Stimulated activated naive B cell treated with anti-CD40 and anti-IgM and Interleukin-4, amounts not matched to agents 10 μg/mL and 1 μg/mL and 100 μg/mL, for 72 hours (primary cell): Measurements from ENCODE around the gene MAP1LC3A.
A peak's percentile ranks its signal among the peaks of the same experiment; 100 is the strongest.

Experiments
- ATAC-seq, 2 donors: fragments of 150-1000 bp; cut with Tn5 transposase; replicated peaks; 2 replicates each; pipeline ENCODE4 v1.10.0; 2021; ENCODE audit warnings: moderate library complexity in 1 of 2
- DNase-seq: peaks from one replicate; pipeline ENCODE4 v3.0.0; 2021
- H3K27ac Mint-ChIP-seq: one replicate; pipeline ENCODE4 v1.8.0; 2022; ENCODE audit warnings: mild to moderate bottlenecking, mixed read lengths
- H3K27me3 Mint-ChIP-seq, 2 donors: one replicate each; pipeline ENCODE4 v1.8.0; 2022; ENCODE audit warnings: mixed read lengths in 2 of 2
- H3K36me3 Mint-ChIP-seq, 2 donors: one replicate each; pipeline ENCODE4 v1.8.0; 2022; ENCODE audit warnings: mixed read lengths in 2 of 2, mild to moderate bottlenecking in 1 of 2
- H3K4me1 Mint-ChIP-seq, 2 donors: one replicate each; pipeline ENCODE4 v1.8.0; 2022; ENCODE audit warnings: mixed read lengths in 2 of 2, mild to moderate bottlenecking in 1 of 2
- H3K4me3 Mint-ChIP-seq, 2 donors: one replicate each; pipeline ENCODE4 v1.8.0; 2022; ENCODE audit warnings: mild to moderate bottlenecking in 2 of 2, mixed read lengths in 2 of 2, moderate library complexity in 1 of 2
- H3K9me3 Mint-ChIP-seq, 2 donors: one replicate each; pipeline ENCODE4 v1.8.0; 2022; ENCODE audit warnings: mixed read lengths in 2 of 2, mild to moderate bottlenecking in 1 of 2

The MAP1LC3A gene

GRCh38 chr20:34567892-34568865, 9.7 kb downstream of the MAP1LC3A start:
- Mint-ChIP-seq H3K27ac (peak overlapping the region; percentile 51), H3K4me1 (peaks cover 11 to 18% of the 10 kb centered on the region in 2 donors), H3K27me3 (no peaks in the 10 kb centered on the region), H3K36me3 (peaks cover 30 to 40% of the 10 kb centered on the region in 2 donors), H3K9me3 (no peaks in the 10 kb centered on the region), H3K4me3 (no peak overlapping the region)
- ATAC-seq: no peak
- no peak for DNase-seq

- Mint-ChIP-seq H3K27me3 (no peaks in the 10 kb centered on the region), H3K4me3 (no peak overlapping the region), H3K27ac (no peak overlapping the region), H3K4me1 (peaks cover 11 to 16% of the 10 kb centered on the region in 2 donors), H3K36me3 (peaks cover 35 to 50% of the 10 kb centered on the region in 2 donors), H3K9me3 (no peaks in the 10 kb centered on the region)
- DNase-seq (no peak), ATAC-seq (no peak)
Observed at GRCh38 chr20:34569598-34569997, 11.1 kb downstream of the MAP1LC3A start.

- no peak for ATAC-seq
- no peak for DNase-seq
- H3K27me3 Mint-ChIP-seq: no peaks in the 10 kb centered on the region
- no peaks in the 10 kb centered on the region for H3K9me3 Mint-ChIP-seq
- H3K27ac Mint-ChIP-seq: no peak overlapping the region
- no peak overlapping the region for H3K4me3 Mint-ChIP-seq
- H3K36me3 Mint-ChIP-seq: peaks cover 34 to 56% of the 10 kb centered on the region in 2 donors
- peaks cover 9 to 11% of the 10 kb centered on the region in 2 donors for H3K4me1 Mint-ChIP-seq
Observed at GRCh38 chr20:34570859-34571306, 12.4 kb downstream of the MAP1LC3A start.

GRCh38 chr20:34571753-34572152, 13.2 kb downstream of the MAP1LC3A start:
- Mint-ChIP-seq H3K36me3 (peaks cover 32 to 50% of the 10 kb centered on the region in 2 donors), H3K27ac (no peak overlapping the region), H3K4me1 (peaks cover 7 to 11% of the 10 kb centered on the region in 2 donors), H3K4me3 (no peak overlapping the region), H3K9me3 (no peaks in the 10 kb centered on the region), H3K27me3 (no peaks in the 10 kb centered on the region)
- ATAC-seq: no peak
- DNase-seq: no peak

GRCh38 chr20:34573541-34574300, 15.2 kb downstream of the MAP1LC3A start:
- H3K9me3 Mint-ChIP-seq: no peaks in the 10 kb centered on the region
- no peaks in the 10 kb centered on the region for H3K27me3 Mint-ChIP-seq
- peaks cover 7 to 11% of the 10 kb centered on the region in 2 donors for H3K4me1 Mint-ChIP-seq
- DNase-seq (no peak), ATAC-seq (no peak)
- H3K36me3 Mint-ChIP-seq: peaks cover 20 to 35% of the 10 kb centered on the region in 2 donors
- no peak overlapping the region for H3K4me3 Mint-ChIP-seq
- no peak overlapping the region for H3K27ac Mint-ChIP-seq

- Mint-ChIP-seq H3K4me3 (no peak overlapping the region), H3K27me3 (no peaks in the 10 kb centered on the region), H3K36me3 (peaks cover 19 to 36% of the 10 kb centered on the region in 2 donors), H3K27ac (no peak overlapping the region), H3K4me1 (peaks cover 7 to 11% of the 10 kb centered on the region in 2 donors), H3K9me3 (no peaks in the 10 kb centered on the region)
- ATAC-seq (no peak), DNase-seq (no peak)
Observed at GRCh38 chr20:34574426-34574825, 15.9 kb downstream of the MAP1LC3A start.

GRCh38 chr20:34574861-34575260, 16.3 kb downstream of the MAP1LC3A start:
- no peak overlapping the region for H3K4me3 Mint-ChIP-seq
- H3K27me3 Mint-ChIP-seq: no peaks in the 10 kb centered on the region
- H3K36me3 Mint-ChIP-seq: peaks cover 21 to 41% of the 10 kb centered on the region in 2 donors
- no peak for ATAC-seq
- peaks cover 10 to 14% of the 10 kb centered on the region in 2 donors for H3K4me1 Mint-ChIP-seq
- H3K27ac Mint-ChIP-seq: no peak overlapping the region
- DNase-seq: no peak
- no peaks in the 10 kb centered on the region for H3K9me3 Mint-ChIP-seq

- ATAC-seq: no peak
- Mint-ChIP-seq H3K27me3 (no peaks in the 10 kb centered on the region), H3K4me1 (peaks cover 14 to 18% of the 10 kb centered on the region in 2 donors), H3K36me3 (peaks cover 25 to 45% of the 10 kb centered on the region in 2 donors), H3K4me3 (no peak overlapping the region), H3K9me3 (peaks cover 0 to 3% of the 10 kb centered on the region in 2 donors), H3K27ac (no peak overlapping the region)
- no peak for DNase-seq
Observed at GRCh38 chr20:34575271-34575670, 16.8 kb downstream of the MAP1LC3A start.

- Mint-ChIP-seq H3K27ac (no peak overlapping the region), H3K27me3 (no peaks in the 10 kb centered on the region), H3K36me3 (peaks cover 28 to 49% of the 10 kb centered on the region in 2 donors), H3K9me3 (peaks cover 4 to 6% of the 10 kb centered on the region in 2 donors), H3K4me1 (peaks cover 17 to 21% of the 10 kb centered on the region in 2 donors), H3K4me3 (no peak overlapping the region)
- ATAC-seq (no peak), DNase-seq (no peak)
Observed at GRCh38 chr20:34575756-34576155, 17.2 kb downstream of the MAP1LC3A start.

GRCh38 chr20:34577061-34577460, 18.5 kb downstream of the MAP1LC3A start:
- Mint-ChIP-seq H3K36me3 (peaks cover 29 to 47% of the 10 kb centered on the region in 2 donors), H3K9me3 (peaks cover 8 to 9% of the 10 kb centered on the region in 2 donors), H3K4me1 (peaks cover 18 to 22% of the 10 kb centered on the region in 2 donors), H3K27ac (no peak overlapping the region), H3K27me3 (no peaks in the 10 kb centered on the region), H3K4me3 (no peak overlapping the region)
- DNase-seq: no peak
- ATAC-seq: no peak

GRCh38 chr20:34578025-34578424, 19.5 kb downstream of the MAP1LC3A start:
- Mint-ChIP-seq H3K9me3 (peaks cover 8 to 9% of the 10 kb centered on the region in 2 donors), H3K4me3 (no peak overlapping the region), H3K27me3 (no peaks in the 10 kb centered on the region), H3K4me1 (peaks cover 20 to 26% of the 10 kb centered on the region in 2 donors), H3K36me3 (peaks cover 29 to 51% of the 10 kb centered on the region in 2 donors), H3K27ac (no peak overlapping the region)
- DNase-seq: no peak
- ATAC-seq: no peak

GRCh38 chr20:34578521-34578920, 20.0 kb downstream of the MAP1LC3A start:
- DNase-seq (no peak), ATAC-seq (no peak)
- Mint-ChIP-seq H3K4me1 (peaks cover 20 to 26% of the 10 kb centered on the region in 2 donors), H3K27me3 (no peaks in the 10 kb centered on the region), H3K36me3 (peaks cover 28 to 52% of the 10 kb centered on the region in 2 donors), H3K4me3 (no peak overlapping the region), H3K27ac (no peak overlapping the region), H3K9me3 (peaks cover 8 to 9% of the 10 kb centered on the region in 2 donors)

GRCh38 chr20:34579191-34579978, 20.9 kb downstream of the MAP1LC3A start:
- Mint-ChIP-seq H3K4me3 (no peak overlapping the region), H3K9me3 (peaks cover 8 to 9% of the 10 kb centered on the region in 2 donors), H3K27ac (no peak overlapping the region), H3K27me3 (no peaks in the 10 kb centered on the region), H3K4me1 (peaks cover 20 to 26% of the 10 kb centered on the region in 2 donors), H3K36me3 (peaks cover 29 to 46% of the 10 kb centered on the region in 2 donors)
- ATAC-seq: no peak
- no peak for DNase-seq
